ENCODE results near the gene SUGCT. TPM values are rescaled to one million over a fixed set of nuclear protein-coding genes. Genes with fewer than 3 reads are reported as not detected.

The SUGCT gene
- total and polyA plus RNA-seq, 2 of the 8 experiments (the other 6 are each of a cell fraction or from before 2014, with no cell fraction given) = 2.8 to 5.4 TPM

- no peak for TF ChIP-seq EGR1 (IDR thresholded peaks at IDR 0.05; ENCODE audit: borderline replicate concordance, low read depth, low read length)
- no peak for TF ChIP-seq JUN (IDR thresholded peaks at IDR 0.05; ENCODE audit: low read depth, low read length)
These were observed 364.9 kb downstream of the SUGCT start (continued) for GRCh38 chr7:40499718-40500117.
